Activated T-cell treated with anti-CD3 and anti-CD28 coated beads, Interleukin-2, amount 50 U/mL, for 48 hours (primary cell): ENCODE data around the gene LRRC10B.

Experiments used
- DNase-seq, 2 experiments: peaks; one replicate each; pipeline ENCODE4 v3.0.0-alpha.2; 2020

LRRC10B gene

DNA sequence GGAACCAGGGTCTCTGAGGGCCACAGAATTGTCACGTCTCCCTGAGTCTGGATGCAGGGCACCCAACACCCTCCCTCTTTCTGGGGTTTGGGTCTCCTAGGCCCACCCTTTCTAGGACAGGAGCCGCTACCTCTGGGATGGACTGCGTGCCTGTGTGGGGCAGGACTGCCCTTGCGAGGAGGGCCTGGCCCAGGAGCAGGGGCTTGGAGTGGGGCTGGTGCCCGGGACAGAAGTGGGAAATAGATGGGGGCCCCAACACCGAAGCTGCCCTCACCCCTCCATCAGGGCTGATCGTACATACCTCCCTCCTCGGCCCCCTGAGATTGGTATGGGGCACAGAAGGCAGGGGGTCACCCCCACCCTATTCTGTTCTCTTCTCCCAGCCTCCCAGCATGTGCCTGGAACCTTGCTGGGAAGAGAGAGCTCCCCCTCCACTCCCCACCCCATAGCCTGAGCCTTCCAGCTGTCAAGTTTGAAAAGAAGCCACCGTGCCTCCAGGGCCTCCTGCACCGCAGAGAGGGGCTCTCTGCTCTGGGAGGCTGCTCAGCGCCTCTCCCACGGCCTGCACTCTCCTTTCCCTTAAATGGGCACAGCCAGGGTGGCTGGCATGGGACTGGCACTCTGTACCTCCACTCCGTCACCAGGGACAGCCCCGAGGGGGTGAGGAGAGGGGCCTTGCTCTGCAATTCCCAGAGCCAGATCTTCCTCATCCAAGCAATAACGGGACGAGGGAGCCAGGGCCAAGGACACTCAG, 1.8 kb downstream of the LRRC10B start:
- no peak for DNase-seq

DNA sequence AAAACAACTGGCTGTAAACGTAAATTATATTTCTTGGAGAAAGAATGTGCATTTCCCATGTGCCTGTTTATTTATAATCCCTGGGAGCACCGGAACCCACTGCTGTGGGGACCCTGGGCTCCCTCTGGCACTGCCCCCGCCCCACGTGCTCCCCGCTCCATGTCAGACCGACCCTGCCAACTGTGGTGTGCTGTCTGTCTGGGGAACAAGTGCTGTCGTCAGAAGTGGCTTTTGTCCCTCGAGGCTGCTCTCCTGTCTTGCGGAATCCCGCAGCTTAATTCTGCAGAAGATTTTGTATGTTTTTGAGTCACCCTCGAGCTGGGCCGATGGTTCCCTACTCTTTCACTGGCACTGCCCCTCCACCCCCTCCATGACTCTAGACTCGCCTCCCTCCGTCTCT, 2.4 kb downstream of the LRRC10B start:
- DNase-seq: no peak

DNA sequence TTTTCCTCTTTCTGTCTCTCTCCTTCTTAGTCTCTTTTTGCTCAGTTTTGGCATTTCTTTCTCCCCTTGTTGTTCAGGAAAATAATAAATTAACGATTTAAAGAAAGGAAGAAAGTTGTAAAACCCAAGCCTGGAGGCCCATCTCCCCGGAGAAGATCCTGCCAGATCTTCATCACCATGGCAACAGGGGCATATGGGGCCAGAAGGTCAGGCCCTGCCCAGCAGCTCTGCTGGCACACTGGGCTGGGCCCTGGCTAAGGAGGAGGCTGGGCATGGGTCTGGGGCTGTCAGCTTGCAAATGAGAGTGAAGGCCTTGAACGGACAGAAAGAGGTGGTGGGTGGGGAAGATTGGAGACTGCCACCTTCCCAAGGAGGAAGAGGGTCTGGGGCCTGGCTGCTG, 2.8 kb downstream of the LRRC10B start:
- DNase-seq: no peak

DNA sequence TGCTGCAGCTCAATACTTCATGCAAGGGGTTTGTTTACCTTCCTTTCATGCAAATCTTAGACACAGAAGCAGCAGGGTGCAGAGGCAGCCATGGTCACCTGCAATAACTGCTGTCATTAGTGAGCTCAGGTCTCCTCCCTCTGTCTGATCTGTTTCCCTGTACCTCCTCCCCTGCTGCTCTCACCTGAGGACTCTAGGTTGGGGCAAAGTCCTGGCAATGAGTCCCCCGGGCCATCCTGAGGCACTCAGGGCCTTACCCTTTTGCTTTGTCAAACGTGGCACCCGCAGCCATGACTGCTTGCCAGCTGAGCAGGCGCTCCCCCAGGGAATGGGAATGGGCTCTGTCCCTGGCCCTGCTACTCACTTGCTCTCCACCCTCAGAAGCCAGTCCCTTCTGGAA, 3.9 kb downstream of the LRRC10B start:
- no peak for DNase-seq

DNA sequence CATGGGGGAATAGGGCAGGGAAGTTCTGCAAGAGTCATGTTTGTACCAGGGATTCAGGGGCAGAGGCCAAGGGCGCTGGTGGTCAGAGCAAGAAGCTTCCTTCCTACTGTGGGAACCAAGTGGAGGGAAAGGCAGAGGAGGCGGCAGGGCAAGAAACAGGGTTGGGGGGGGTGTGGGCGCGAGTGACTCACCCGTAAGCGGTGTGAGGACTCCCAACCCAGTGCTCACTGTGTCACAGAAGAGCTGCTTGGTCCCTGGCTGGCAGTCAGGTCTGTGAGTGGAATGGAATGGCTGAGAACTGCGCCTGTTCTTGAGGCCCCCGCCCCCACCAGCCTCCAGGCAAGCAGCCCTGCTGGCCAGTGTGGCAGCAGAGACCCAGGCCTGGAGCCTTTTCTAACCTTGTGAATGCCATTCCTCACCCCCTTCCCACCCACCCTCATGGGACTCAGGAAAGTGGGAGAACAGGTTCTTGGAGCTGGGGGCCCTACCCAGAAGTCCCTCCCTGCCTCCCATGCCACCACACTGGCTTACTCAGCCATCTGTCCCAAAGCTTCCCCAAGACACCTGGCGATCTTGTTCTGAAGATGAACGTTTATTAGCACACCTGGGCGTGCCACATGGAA, 4.7 kb downstream of the LRRC10B start:
- no peak for DNase-seq

DNA sequence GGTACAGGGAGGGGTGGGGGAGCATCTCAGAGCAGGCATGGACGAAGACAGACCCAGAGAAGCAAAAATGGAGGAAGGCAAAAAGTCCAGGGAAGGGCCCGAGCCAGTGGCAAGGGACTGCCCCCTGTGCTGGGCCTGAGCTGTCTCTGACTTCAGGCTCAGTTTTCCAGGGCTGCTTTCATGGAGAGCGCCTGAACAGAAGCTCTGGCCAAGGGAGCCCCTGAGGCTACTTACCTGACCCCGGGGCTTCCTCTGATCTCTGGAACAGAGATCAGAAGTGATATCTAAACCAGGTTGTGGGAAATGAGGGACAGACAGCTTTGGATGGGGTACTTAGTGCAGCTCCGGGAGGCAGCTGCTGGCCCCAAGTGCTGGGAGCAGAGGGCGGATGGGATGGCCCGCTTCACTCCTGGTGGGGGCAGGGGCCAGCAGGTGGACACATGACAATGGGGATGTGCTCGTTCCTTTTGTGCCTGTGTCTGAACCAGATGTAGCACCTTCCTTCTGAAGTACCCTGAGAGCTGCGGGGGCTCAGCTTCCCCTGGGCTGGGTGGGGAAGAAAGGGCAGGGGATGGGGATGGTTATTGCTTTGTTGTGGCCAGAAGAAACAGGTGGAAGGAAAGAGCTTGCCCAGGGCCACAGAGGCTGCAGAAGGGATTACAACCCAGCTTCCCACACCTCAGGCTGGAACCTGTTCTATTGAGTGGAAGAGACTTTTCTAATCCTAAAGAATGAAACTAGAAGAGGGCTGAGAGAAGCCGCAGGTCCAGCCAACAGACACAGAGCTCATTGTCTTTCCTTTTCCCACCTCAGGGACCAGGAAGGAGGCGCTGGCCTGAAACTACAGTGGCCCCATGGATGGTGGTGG, 5.7 kb downstream of the LRRC10B start:
- no peak for DNase-seq

DNA sequence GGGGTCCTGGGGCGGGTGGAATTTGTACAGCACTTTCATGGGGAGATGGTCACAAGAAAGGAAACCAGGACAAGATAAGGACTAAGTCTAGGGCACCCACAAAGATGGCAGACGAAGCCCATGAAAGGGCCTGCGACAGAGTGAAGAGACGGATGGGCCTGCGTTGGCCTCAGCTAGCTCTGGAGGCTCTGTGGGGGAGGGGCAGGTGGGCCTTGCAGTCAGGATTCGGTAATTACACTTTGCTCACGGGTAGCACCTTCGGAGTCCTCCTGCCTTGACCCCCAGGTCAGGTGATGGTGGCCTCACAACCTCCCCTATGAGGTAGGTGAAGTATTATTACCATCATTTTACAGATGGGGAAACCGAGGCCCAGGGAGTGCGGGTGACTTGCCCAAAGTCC, 7.1 kb downstream of the LRRC10B start:
- no peak for DNase-seq

DNA sequence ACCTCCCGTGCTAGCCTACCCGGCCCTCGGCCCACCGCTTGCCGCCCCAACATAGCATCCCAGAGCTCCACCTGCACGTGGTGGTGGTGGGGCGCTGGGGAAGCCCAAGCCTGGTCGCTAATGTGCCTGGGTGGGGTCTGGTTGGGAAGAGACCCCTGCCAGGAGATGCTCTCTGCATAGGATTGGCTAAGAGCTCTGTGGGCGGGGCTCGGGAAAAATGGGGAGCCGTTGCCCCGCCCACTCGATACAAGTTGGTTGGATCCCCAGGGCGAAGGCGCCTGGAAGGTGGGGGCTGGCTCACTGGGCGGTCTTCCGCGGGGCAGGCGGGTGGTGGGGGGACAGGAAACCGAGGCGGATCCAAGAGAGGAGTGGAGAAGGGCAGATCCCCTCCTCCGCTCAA, 7.6 kb downstream of the LRRC10B start:
- DNase-seq: no peak

DNA sequence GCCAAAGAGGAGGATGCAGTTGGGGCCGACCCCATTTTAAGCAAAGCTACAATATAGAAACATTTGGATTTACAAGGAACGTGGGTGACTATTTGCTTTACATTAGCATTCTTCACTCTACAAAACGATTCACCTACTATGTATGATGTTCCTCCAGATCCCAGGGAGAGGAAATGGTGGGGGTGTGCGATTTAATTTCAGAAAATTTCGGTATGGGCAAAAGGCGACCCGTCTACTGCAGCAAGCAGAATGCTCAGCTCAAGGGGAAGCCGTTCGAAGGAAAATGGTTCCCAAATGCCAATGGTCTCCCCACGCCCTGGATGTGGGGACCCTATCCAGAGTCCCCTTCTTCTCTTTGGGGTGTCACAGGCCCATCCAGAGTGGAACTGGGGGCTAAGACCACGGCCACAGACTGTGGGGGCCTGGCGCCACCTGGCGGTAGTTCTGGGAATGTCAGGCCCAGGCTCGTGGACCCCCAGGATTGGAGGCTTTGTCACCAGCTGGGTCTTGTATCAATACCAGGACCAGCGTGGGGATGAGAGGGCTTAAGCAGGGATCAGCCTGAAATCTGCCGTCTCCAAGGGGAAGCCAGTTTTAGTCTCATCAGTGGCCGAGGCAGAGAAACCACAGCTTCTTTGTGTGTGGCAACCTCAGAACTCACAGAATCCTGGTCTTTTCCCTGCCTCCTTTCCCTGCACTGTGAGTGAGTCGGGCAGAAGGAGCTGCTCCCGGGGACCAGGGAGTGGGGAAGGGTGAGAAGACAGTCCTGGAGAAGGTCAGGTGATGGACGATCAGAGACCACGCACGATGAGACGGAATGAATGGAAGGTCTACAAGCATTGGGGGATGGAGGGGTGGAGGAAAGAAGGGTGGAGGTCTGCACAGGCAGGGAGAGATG, 8.4 kb downstream of the LRRC10B start:
- peak; percentile 79 for DNase-seq

DNA sequence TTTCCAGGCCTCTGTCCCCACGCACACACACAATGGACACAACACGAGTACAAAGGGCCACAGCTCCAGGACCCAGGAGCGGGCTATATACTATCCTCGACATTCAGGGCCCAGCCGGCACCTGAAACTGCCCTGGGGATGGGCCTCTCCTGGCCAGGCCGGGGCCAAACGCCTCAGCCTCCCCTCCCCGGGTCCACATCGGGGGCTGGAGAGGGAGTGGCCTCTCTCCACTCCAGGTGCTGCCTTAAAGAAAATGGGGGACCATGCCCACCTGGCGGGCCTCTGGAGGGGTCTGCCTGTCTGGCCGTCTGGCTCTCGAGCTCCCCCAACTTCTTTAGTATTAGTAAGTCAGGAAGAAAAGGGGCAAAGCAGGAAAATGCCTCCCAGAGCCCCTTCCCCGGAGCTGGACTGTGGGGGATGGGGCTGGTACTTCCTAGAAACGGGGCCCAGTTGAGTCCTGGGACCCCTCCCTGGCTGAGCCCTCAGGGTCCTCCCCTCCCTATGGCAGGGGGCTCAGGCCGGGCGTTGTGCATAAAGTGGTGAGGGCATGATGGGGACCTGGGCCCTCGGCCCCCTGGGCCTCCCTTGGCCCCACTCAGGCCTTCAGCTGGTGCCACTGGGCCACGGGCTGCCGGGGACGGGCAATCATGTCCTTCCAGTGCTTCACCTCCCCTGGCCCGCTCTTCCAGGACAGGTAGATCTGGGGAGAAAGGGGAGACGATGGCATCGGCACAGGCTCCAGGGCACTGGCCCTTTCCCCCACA, 9.7 kb downstream of the LRRC10B start:
- no peak for DNase-seq

DNA sequence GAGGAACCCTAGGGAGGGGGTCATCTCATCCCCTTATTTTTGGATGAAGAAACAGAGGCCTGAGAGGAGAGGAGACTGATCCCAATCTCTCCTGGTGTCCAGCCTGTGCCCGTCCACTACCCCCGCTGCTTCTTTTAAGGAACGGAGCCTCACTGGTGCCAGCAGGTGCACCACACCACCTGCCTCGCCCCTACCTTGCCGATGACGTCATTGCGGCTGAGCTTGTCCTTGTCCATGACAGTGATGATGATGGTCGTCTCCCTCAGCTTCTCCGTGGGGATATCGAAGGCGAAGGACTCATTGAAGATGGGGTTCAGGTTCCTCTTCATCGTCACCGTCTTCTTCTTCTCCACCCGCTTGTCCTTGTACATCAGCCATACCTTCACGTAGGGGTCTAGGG, 14.3 kb downstream of the LRRC10B start:
- no peak for DNase-seq

DNA sequence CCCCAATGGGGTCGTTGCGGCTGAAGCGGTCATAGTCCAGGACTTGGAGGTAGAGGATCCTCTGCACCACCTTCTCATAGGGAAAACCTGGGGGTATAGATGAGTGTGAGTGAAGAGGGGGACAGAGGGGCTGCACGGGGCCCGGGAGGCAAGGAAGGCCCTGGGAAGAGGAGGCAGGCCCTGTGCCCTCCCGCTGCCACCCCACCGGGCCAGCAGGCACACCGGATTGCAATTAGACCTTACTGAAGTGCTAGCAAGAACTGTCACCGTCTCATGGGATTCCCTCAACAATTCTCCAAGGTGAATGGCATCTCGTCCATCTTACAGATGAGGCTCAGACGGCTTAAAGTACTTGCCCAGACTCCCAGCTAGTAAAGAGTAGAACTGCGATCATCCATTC, 15.9 kb downstream of the LRRC10B start:
- no peak for DNase-seq

DNA sequence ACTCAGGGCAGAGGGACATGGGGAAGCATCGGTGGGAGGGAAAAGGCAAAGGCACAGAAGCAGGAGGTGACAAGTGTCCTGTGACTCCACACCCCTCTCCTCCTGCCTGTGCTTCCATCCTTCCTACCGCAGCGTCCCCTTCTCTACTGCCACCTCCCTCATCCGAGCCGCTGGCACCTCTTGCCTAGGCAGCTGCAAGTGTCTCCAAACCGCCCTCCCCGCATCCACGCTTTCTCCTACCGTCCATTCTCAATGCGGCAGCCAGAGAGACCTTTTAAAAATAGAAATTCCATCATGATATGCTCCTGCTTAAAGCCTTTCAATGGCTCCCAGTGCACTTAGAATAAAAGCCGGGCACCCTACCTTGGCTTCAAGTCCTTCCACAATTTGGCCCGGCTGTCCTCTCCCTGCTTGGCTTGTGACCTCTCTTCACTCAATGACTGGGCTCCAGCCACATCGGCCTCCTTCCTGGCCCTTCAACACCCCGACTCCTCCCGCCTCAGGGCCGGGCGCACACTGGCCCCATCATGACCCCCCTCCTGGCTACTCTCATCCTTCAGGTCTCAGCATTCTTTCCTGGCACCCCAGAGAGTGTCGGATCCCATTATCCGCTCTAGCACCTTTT, 16.5 kb downstream of the LRRC10B start:
- no peak for DNase-seq

DNA sequence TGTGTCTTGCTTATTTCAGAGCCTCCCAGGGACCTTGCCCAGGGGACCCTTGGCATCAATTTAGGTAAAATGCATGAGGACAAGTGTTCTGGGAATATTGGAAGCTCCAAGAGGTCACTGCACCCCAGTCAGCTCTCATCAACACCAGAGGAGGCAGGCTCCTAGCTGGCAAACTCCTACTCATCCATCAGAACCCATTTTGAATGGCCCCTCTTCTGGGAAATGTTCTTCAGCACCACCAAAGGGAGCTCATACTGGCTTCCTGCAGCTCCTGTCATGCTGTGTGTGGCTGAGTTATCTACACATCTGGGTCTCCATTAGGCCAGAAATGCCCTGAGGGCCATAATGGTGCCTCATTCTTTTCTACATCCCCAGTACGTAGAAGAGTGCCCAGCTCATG, 17.7 kb downstream of the LRRC10B start:
- no peak for DNase-seq

DNA sequence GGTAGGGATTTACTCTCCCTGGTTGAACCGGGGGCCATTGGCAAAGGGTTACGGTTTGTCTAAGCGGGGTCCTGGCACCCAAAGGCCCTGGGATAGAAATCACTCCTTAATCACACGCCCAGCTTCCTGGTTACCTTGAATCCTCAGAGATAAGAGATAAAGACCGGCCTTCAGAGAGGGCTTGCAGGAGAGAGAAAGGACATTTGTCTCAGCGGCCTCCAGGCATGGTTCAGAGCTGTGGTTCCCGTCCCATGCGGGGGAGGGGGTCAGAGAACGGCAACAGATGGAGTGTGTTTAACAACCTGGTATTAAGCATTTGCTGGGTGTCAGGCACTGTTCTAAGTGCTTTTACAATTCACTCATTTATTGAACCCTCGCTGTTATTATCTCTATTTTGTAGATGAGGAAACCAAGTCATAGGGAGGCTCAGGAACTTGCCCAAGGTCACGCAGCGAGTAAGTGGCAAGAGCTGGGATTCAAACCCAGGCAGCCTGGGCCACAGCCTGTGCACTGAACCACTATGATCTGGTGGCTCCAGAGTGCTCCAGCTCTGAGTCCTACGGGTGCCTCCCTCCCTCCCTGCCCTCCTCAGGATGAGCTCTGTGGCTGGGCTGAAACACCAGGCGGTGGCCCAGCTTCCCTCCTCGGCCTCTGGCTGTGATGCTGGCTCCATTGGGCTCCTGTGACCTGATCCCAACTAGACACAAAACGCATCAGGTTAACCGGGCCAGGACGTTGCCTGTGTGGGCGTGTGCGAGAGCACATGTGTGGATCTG, 18.6 kb downstream of the LRRC10B start:
- no peak for DNase-seq

DNA sequence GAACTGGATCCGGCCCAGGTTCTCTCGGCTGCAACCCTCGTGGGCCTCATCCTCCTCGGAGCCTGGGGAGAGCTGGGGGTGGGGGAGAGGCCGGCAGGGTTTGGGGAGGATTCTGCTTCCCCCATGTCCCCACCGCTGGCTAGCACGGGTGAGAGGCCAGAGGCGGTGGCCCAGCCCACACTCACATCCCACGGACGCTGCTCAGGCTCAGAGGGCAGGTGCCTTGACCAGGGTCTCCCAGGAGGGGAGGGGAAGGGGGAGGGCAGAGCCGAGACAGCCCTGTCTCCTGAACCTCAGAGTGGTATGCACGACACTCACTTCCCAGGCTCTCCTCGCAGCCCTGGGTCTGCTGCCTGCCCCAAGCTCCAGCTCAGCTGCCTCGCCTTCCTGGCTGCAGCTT, 19.6 kb downstream of the LRRC10B start:
- no peak for DNase-seq

DNA sequence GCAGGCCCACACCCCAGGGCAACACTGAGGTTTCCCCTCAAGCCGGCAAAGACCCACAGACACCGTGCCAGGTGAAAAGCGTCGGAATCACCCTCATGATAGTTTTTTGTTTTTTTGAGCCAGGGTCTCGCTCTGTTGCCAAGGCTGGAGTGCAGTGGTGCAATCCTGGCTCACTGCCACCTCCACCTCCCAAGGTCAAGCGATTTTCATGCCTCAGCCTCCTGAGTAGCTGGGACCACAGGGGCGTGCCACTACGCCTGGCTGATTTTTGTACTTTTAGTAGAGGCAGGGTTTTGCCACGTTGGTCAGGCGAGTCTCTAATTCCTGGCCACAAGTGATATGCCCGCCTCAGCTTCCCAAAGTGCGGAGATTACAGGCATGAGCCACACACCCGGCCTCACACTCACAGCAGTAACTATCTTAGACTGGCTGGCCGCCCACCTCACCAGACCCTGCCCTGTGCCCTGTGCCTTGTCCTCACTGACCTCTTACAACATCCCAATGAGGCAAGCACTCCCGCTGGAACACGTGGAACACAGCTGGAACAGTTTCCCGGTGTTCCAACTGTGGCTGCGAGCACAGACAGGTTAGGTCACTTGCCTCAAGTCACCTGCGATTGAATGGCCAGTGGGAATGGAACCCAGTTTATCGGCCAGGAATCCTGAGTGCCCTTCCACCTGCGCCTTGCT, 21.1 kb downstream of the LRRC10B start:
- no peak for DNase-seq

DNA sequence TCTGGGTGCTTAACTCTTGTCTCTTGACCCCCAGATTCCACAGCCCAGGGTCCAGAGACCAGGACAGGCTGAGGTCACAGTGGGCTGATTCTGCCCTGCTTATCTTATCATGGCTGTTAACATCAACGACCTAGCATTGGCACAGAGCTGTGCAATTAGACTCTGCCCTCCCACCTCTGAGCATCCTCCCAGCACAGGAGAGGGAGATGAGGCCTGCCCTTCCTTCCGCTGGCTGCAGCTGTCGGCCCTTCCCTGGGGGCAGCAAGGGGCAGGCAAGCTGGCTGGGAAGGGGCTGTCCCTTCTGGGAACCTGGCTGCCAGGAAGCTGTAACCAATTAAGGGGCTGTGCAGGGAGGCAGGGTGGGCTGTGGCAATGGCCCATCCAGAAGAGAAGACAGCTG, 22.5 kb downstream of the LRRC10B start:
- DNase-seq: no peak

DNA sequence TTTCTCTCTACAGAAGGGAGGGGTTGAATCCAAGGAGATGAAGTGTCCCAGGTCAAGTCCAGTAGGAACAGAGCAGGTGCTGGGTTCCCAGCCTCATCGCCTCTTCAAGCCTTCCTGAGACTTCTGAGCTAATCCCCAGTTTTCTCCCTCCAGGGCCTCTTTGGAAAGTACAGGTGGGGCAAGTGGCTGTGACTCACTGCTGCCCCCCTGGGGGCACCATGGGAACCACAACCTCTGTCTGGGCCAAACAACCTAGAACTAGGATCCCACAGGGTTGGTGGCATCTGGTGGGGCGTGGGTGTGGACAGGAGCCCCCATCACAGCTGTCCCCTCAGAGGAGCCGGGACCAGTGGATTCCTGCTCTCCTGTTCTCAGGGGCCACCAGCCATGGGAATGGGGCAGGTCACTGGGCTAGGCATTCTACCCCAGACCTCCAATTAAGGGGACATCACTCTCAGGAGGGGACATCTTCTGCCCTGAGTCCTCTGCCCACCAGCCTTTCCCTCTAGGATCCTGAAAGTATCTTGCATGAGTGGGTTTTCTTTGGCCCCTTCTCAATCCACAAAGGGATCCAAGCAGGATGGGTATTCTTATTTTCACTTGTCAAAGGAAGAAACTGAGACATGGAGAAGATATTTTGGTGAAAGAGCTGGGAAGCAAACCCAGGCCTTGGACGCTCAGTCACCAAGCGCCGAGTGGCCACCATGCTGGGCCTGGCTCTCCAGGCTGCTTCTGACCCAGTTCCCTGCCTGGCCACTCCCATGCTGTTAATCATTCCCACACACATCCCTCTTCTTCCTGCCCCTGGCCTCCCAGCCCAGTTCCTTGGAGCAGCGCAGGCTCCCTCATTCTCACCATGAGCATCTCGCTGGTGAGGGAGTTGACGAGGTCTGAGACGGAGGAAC, 23.8 kb downstream of the LRRC10B start:
- peak; percentile 67 to 71 for DNase-seq
